ENCODE measurements around the gene HSP90B1.

DNA sequence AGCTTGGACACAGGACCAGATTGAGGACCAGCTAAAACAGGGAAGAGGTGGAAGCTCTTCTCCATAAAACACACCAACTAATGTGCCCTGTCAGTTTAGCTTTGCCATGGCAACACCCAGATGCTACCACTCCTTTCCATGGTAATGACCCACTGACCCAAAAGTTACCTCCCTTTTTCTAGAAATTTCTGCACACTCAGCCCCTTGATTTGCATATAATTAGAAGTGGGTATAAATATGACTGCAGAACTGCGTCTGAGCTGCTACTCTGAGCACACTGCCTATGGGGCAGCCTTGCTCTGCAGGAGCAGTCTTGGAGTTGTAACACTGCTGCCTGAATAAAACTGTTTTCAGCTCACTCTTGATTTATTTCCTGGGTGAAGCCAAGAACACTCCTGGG, 32.3 kb downstream of the HSP90B1 start:
- TF ChIP-seq, protein P1, sequence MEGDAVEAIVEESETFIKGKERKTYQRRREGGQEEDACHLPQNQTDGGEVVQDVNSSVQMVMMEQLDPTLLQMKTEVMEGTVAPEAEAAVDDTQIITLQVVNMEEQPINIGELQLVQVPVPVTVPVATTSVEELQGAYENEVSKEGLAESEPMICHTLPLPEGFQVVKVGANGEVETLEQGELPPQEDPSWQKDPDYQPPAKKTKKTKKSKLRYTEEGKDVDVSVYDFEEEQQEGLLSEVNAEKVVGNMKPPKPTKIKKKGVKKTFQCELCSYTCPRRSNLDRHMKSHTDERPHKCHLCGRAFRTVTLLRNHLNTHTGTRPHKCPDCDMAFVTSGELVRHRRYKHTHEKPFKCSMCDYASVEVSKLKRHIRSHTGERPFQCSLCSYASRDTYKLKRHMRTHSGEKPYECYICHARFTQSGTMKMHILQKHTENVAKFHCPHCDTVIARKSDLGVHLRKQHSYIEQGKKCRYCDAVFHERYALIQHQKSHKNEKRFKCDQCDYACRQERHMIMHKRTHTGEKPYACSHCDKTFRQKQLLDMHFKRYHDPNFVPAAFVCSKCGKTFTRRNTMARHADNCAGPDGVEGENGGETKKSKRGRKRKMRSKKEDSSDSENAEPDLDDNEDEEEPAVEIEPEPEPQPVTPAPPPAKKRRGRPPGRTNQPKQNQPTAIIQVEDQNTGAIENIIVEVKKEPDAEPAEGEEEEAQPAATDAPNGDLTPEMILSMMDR (IDR thresholded peaks at IDR 0.05): no peak
- TF ChIP-seq, protein P2, sequence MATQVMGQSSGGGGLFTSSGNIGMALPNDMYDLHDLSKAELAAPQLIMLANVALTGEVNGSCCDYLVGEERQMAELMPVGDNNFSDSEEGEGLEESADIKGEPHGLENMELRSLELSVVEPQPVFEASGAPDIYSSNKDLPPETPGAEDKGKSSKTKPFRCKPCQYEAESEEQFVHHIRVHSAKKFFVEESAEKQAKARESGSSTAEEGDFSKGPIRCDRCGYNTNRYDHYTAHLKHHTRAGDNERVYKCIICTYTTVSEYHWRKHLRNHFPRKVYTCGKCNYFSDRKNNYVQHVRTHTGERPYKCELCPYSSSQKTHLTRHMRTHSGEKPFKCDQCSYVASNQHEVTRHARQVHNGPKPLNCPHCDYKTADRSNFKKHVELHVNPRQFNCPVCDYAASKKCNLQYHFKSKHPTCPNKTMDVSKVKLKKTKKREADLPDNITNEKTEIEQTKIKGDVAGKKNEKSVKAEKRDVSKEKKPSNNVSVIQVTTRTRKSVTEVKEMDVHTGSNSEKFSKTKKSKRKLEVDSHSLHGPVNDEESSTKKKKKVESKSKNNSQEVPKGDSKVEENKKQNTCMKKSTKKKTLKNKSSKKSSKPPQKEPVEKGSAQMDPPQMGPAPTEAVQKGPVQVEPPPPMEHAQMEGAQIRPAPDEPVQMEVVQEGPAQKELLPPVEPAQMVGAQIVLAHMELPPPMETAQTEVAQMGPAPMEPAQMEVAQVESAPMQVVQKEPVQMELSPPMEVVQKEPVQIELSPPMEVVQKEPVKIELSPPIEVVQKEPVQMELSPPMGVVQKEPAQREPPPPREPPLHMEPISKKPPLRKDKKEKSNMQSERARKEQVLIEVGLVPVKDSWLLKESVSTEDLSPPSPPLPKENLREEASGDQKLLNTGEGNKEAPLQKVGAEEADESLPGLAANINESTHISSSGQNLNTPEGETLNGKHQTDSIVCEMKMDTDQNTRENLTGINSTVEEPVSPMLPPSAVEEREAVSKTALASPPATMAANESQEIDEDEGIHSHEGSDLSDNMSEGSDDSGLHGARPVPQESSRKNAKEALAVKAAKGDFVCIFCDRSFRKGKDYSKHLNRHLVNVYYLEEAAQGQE (IDR thresholded peaks at IDR 0.05; ENCODE audit: low read depth, low read length): no peak
- TF ChIP-seq EP300 (IDR thresholded peaks at IDR 0.05; ENCODE audit: borderline replicate concordance in 1 of 2, low read depth in 1 of 2, low read length in 1 of 2): no peak
- no peak for TF ChIP-seq JUND (IDR thresholded peaks at IDR 0.05)
- TF ChIP-seq TCF12 (IDR thresholded peaks at IDR 0.05): no peak
- no peak for TF ChIP-seq RFX5 (IDR thresholded peaks at IDR 0.05; ENCODE audit: low read length)
- no peak for TF ChIP-seq FOXJ3 (CRISPR knock-in tag; IDR thresholded peaks at IDR 0.05)
- TF ChIP-seq SMC3 (IDR thresholded peaks at IDR 0.05; ENCODE audit: low read depth, low read length): no peak
- no peak for TF ChIP-seq NRF1 (IDR thresholded peaks at IDR 0.05; ENCODE audit: low read depth, low read length)
- TF ChIP-seq MXI1 (IDR thresholded peaks at IDR 0.05; ENCODE audit: low read depth, low read length): no peak
